Thyroid gland (tissue), 4 donors: ENCODE measurements around the gene SFXN5. TPM values are rescaled to one million over a fixed set of nuclear protein-coding genes. Genes with fewer than 3 reads are reported as not detected.

ENCODE experiments used
- DNase-seq, 2 donors: peaks; one replicate each; pipeline ENCODE4 v3.0.0-alpha.2; 2019
- H3K27ac ChIP-seq, 3 donors: fragments of 200-600 bp; sonication (generic); 1 replicate in 2 of 3; 2 replicates in 1 of 3; pipeline ENCODE4 v1.5.1; 2016 to 2019; ENCODE audit warnings: mild to moderate bottlenecking in 1 of 3, moderate library complexity in 1 of 3
- H3K27me3 ChIP-seq: fragments of 200-600 bp; sonication (generic); one replicate; pipeline ENCODE4 v1.5.1; 2019
- H3K36me3 ChIP-seq, 2 donors: fragments of 200-600 bp; sonication (generic); one replicate each; pipeline ENCODE4 v1.5.1; 2016 to 2019
- H3K4me1 ChIP-seq, 2 donors: fragments of 200-600 bp; sonication (generic); one replicate each; pipeline ENCODE4 v1.5.1; 2017 to 2019
- H3K4me3 ChIP-seq, 3 donors: fragments of 200-600 bp; sonication (generic); replicated peaks in 1 of 3; 1 replicate in 2 of 3; 2 replicates in 1 of 3; pipeline ENCODE4 v1.5.1; 2016; ENCODE audit warnings: mild to moderate bottlenecking in 1 of 3
- H3K9me3 ChIP-seq: fragments of 200-600 bp; sonication (generic); one replicate; pipeline ENCODE4 v1.5.1; 2017
- CTCF ChIP-seq, 6 experiments: fragments of 200-600 bp in 3 of 6; fragments of 450-650 bp in 3 of 6; sonication (generic) in 3 of 6; IDR thresholded peaks; one replicate each; pipeline ENCODE4 v1.5.1; 2016 to 2019; ENCODE audit warnings: antibody characterized with exemption in 6 of 6, mild to moderate bottlenecking in 2 of 6, inconsistent platforms in 1 of 6, moderate library complexity in 1 of 6
- POLR2A ChIP-seq, 2 donors: fragments of 450-650 bp; IDR thresholded peaks; one replicate each; pipeline ENCODE4 v1.6.1; 2017; ENCODE audit warnings: antibody characterized with exemption in 2 of 2, mild to moderate bottlenecking in 2 of 2, moderate library complexity in 1 of 2
- WGBS, 2 donors: methylation state at CpG; one replicate each; pipeline ENCODE4 v1.1.5; 2017; 5-methylcytosine and 5-hydroxymethylcytosine counted together
- intact Hi-C: fragments of 100-400 bp; cut with DNase I; formaldehyde crosslinking; loops from one replicate; pipeline ENCODE4 v1.15.1; 2023
- total RNA-seq, 4 donors: library from RNA; depleted of rRNA; stranded (reverse); fragments of >200 nt; gene quantifications; one replicate each; pipeline ENCODE4 v1.2.3, GENCODE V29; 2016

The SFXN5 gene
- total RNA-seq, 4 donors from 2014 or later = 10.3 to 17.2 (median 16.5) TPM

GRCh38 chr2:72980535-72981217 is 90.8 kb downstream of the SFXN5 start:
- H3K27ac ChIP-seq = no peak overlapping the region
- DNase-seq = no peak
- no peaks in the 10 kb centered on the region for H3K27me3 ChIP-seq
- no peaks in the 10 kb centered on the region for H3K36me3 ChIP-seq
- 92% methylated on average over 11 of the region's 11 CpGs for whole genome bisulfite sequencing, 2 donors
- no peak for TF ChIP-seq POLR2A (IDR thresholded peaks at IDR 0.05)
- no peak for TF ChIP-seq CTCF (IDR thresholded peaks at IDR 0.05)
- no peak overlapping the region for H3K4me3 ChIP-seq
- no peaks in the 10 kb centered on the region for H3K9me3 ChIP-seq
- intact Hi-C loops = no loop called here
- no peaks in the 10 kb centered on the region for H3K4me1 ChIP-seq

- Histone ChIP-seq H3K27ac (no peak overlapping the region), H3K4me1 (no peaks in the 10 kb centered on the region), H3K9me3 (no peaks in the 10 kb centered on the region), H3K4me3 (no peak overlapping the region), H3K27me3 (no peaks in the 10 kb centered on the region), H3K36me3 (no peaks in the 10 kb centered on the region)
- DNase-seq = no peak
- TF ChIP-seq CTCF (IDR thresholded peaks at IDR 0.05) = no peak
- TF ChIP-seq POLR2A (IDR thresholded peaks at IDR 0.05) = no peak
- WGBS, 2 donors = 63 to 68% methylated on average over 3 of the region's 3 CpGs
- intact Hi-C loops = no loop called here
Measured at GRCh38 chr2:72979896-72980295, 91.6 kb downstream of the SFXN5 start.

- DNase-seq = no peak
- intact Hi-C loops = no loop called here
- H3K4me1 ChIP-seq = no peaks in the 10 kb centered on the region
- H3K27me3 ChIP-seq = no peaks in the 10 kb centered on the region
- no peaks in the 10 kb centered on the region for H3K36me3 ChIP-seq
- no peak overlapping the region for H3K27ac ChIP-seq
- no peak for TF ChIP-seq CTCF (IDR thresholded peaks at IDR 0.05)
- no peak for TF ChIP-seq POLR2A (IDR thresholded peaks at IDR 0.05)
- no peak overlapping the region for H3K4me3 ChIP-seq
- WGBS, 2 donors = 65 to 76% methylated on average over 3 of the region's 3 CpGs
- H3K9me3 ChIP-seq = no peaks in the 10 kb centered on the region
Measured at GRCh38 chr2:72975017-72975416, 96.5 kb downstream of the SFXN5 start.

GRCh38 chr2:72974436-72974754 is 97.1 kb downstream of the SFXN5 start:
- intact Hi-C loops = no loop called here
- H3K27ac ChIP-seq = no peak overlapping the region
- 88 to 93% methylated on average over 2 of the region's 2 CpGs for WGBS, 2 donors
- no peaks in the 10 kb centered on the region for H3K36me3 ChIP-seq
- no peak for DNase-seq
- no peaks in the 10 kb centered on the region for H3K4me1 ChIP-seq
- H3K9me3 ChIP-seq = no peaks in the 10 kb centered on the region
- no peaks in the 10 kb centered on the region for H3K27me3 ChIP-seq
- no peak overlapping the region for H3K4me3 ChIP-seq
- TF ChIP-seq CTCF (IDR thresholded peaks at IDR 0.05) (no peak), POLR2A (IDR thresholded peaks at IDR 0.05) (no peak)

GRCh38 chr2:72973566-72974435 is 97.7 kb downstream of the SFXN5 start:
- Histone ChIP-seq H3K4me1 (no peaks in the 10 kb centered on the region), H3K27ac (no peak overlapping the region), H3K27me3 (no peaks in the 10 kb centered on the region), H3K36me3 (no peaks in the 10 kb centered on the region), H3K9me3 (no peaks in the 10 kb centered on the region), H3K4me3 (no peak overlapping the region)
- intact Hi-C loops = no loop called here
- WGBS, 2 donors = 55 to 57% methylated on average over 10 to 12 of the region's 12 CpGs
- DNase-seq = peak; percentile 34 to 39
- TF ChIP-seq CTCF (IDR thresholded peaks at IDR 0.05) = peak; percentile 16 to 77 (median 47)
- no peak for TF ChIP-seq POLR2A (IDR thresholded peaks at IDR 0.05)
